ENCODE data around the gene PIGO.
A peak's percentile ranks its signal among the peaks of the same experiment; 100 is the strongest.

PIGO gene

GRCh38 chr9:35071814-35072460, 24.5 kb downstream of the PIGO start:
- DNase-seq (ENCODE audit: low read depth) = peak; percentile 89
- peak overlapping the region; percentile 83 for H3K4me3 ChIP-seq (ENCODE audit: low read length)
- no peak for TF ChIP-seq CTCF (IDR thresholded peaks at IDR 0.05; ENCODE audit: insufficient read depth, low read depth, low read length, missing control alignments)

GRCh38 chr9:35070823-35071813, 25.3 kb downstream of the PIGO start:
- DNase-seq (ENCODE audit: low read depth) = peak; percentile 53
- TF ChIP-seq CTCF (IDR thresholded peaks at IDR 0.05; ENCODE audit: insufficient read depth, low read depth, low read length, missing control alignments) = no peak

GRCh38 chr9:35069020-35069419, 27.4 kb downstream of the PIGO start:
- H3K4me3 ChIP-seq (ENCODE audit: low read length) = no peak overlapping the region
- TF ChIP-seq CTCF (IDR thresholded peaks at IDR 0.05; ENCODE audit: insufficient read depth, low read depth, low read length, missing control alignments) = no peak
- DNase-seq (ENCODE audit: low read depth) = no peak

More at GRCh38 chr9:35070823-35071813, 25.3 kb downstream of the PIGO start:
- H3K4me3 ChIP-seq (ENCODE audit: low read length) = peak overlapping the region; percentile 83

- peak; percentile 27 for DNase-seq (ENCODE audit: low read depth)
- H3K4me3 ChIP-seq (ENCODE audit: low read length) = no peak overlapping the region
- no peak for TF ChIP-seq CTCF (IDR thresholded peaks at IDR 0.05; ENCODE audit: insufficient read depth, low read depth, low read length, missing control alignments)
Measured at GRCh38 chr9:35067056-35067455, 29.3 kb downstream of the PIGO start.

- no peak for TF ChIP-seq CTCF (IDR thresholded peaks at IDR 0.05; ENCODE audit: insufficient read depth, low read depth, low read length, missing control alignments)
- no peak overlapping the region for H3K4me3 ChIP-seq (ENCODE audit: low read length)
- no peak for DNase-seq (ENCODE audit: low read depth)
Measured at GRCh38 chr9:35060548-35061207, 35.7 kb downstream of the PIGO start.

- no peak for TF ChIP-seq CTCF (IDR thresholded peaks at IDR 0.05; ENCODE audit: insufficient read depth, low read depth, low read length, missing control alignments)
- H3K4me3 ChIP-seq (ENCODE audit: low read length) = no peak overlapping the region
- DNase-seq (ENCODE audit: low read depth) = no peak
Measured at GRCh38 chr9:35059438-35059837, 37.0 kb downstream of the PIGO start.
